ENCODE measurements around the gene COL26A1. TPM values are rescaled to one million over a fixed set of nuclear protein-coding genes. Genes with fewer than 3 reads are reported as not detected.

Gene COL26A1
- polyA plus RNA-seq, 2 donors: not detected

- H3K4me3 ChIP-seq (ENCODE audit: low read depth in 1 of 2, low read length in 2 of 2): no peak overlapping the region
- H3K9me3 ChIP-seq (ENCODE audit: control insufficient read depth in 2 of 2, insufficient read depth in 1 of 2, low read depth in 1 of 2, low read length in 1 of 2): peaks cover 0 to 3% of the 10 kb centered on the region in 2 donors
- H3K27me3 ChIP-seq (ENCODE audit: control insufficient read depth in 1 of 2, insufficient read depth in 2 of 2, low read length in 2 of 2): no peaks in the 10 kb centered on the region
- H3K36me3 ChIP-seq (ENCODE audit: control insufficient read depth in 2 of 2, insufficient read depth in 2 of 2, low read length in 1 of 2): no peaks in the 10 kb centered on the region
- 56 to 58% methylated on average over 2 of the region's 2 CpGs for WGBS, 2 donors
- H3K4me1 ChIP-seq (ENCODE audit: control insufficient read depth in 2 of 2, insufficient read depth in 2 of 2, low read length in 1 of 2): peaks cover 0 to 3% of the 10 kb centered on the region in 2 donors
- H3K27ac ChIP-seq (ENCODE audit: low read depth in 2 of 2, low read length in 1 of 2): no peak overlapping the region
These were observed 20.3 kb downstream of the COL26A1 start for GRCh38 chr7:101382937-101383336.

- H3K36me3 ChIP-seq (ENCODE audit: control insufficient read depth in 2 of 2, insufficient read depth in 2 of 2, low read length in 1 of 2): no peaks in the 10 kb centered on the region
- peaks cover 0 to 3% of the 10 kb centered on the region in 2 donors for H3K4me1 ChIP-seq (ENCODE audit: control insufficient read depth in 2 of 2, insufficient read depth in 2 of 2, low read length in 1 of 2)
- 77 to 85% methylated on average over 8 of the region's 8 CpGs for WGBS, 2 donors
- H3K27ac ChIP-seq (ENCODE audit: low read depth in 2 of 2, low read length in 1 of 2): no peak overlapping the region
- peaks cover 0 to 3% of the 10 kb centered on the region in 2 donors for H3K9me3 ChIP-seq (ENCODE audit: control insufficient read depth in 2 of 2, insufficient read depth in 1 of 2, low read depth in 1 of 2, low read length in 1 of 2)
- H3K4me3 ChIP-seq (ENCODE audit: low read depth in 1 of 2, low read length in 2 of 2): no peak overlapping the region
- no peaks in the 10 kb centered on the region for H3K27me3 ChIP-seq (ENCODE audit: control insufficient read depth in 1 of 2, insufficient read depth in 2 of 2, low read length in 2 of 2)
These were observed 23.5 kb downstream of the COL26A1 start for GRCh38 chr7:101386177-101386557.

- Histone ChIP-seq H3K4me3 (ENCODE audit: low read depth in 1 of 2, low read length in 2 of 2) (no peak overlapping the region), H3K27ac (ENCODE audit: low read depth in 2 of 2, low read length in 1 of 2) (no peak overlapping the region), H3K27me3 (ENCODE audit: control insufficient read depth in 1 of 2, insufficient read depth in 2 of 2, low read length in 2 of 2) (no peaks in the 10 kb centered on the region), H3K36me3 (ENCODE audit: control insufficient read depth in 2 of 2, insufficient read depth in 2 of 2, low read length in 1 of 2) (no peaks in the 10 kb centered on the region), H3K4me1 (ENCODE audit: control insufficient read depth in 2 of 2, insufficient read depth in 2 of 2, low read length in 1 of 2) (peaks cover 0 to 3% of the 10 kb centered on the region in 2 donors), H3K9me3 (ENCODE audit: control insufficient read depth in 2 of 2, insufficient read depth in 1 of 2, low read depth in 1 of 2, low read length in 1 of 2) (peaks cover 0 to 3% of the 10 kb centered on the region in 2 donors)
- WGBS, 2 donors: 23 to 33% methylated on average over 21 of the region's 21 CpGs
These were observed 24.0 kb downstream of the COL26A1 start for GRCh38 chr7:101386558-101387231.

GRCh38 chr7:101390901-101391301 is 28.2 kb downstream of the COL26A1 start:
- 49 to 57% methylated on average over 7 of the region's 7 CpGs for WGBS, 2 donors
- H3K27me3 ChIP-seq (ENCODE audit: control insufficient read depth in 1 of 2, insufficient read depth in 2 of 2, low read length in 2 of 2): no peaks in the 10 kb centered on the region
- no peak overlapping the region for H3K27ac ChIP-seq (ENCODE audit: low read depth in 2 of 2, low read length in 1 of 2)
- H3K36me3 ChIP-seq (ENCODE audit: control insufficient read depth in 2 of 2, insufficient read depth in 2 of 2, low read length in 1 of 2): no peaks in the 10 kb centered on the region
- H3K9me3 ChIP-seq (ENCODE audit: control insufficient read depth in 2 of 2, insufficient read depth in 1 of 2, low read depth in 1 of 2, low read length in 1 of 2): peaks cover 0 to 3% of the 10 kb centered on the region in 2 donors
- no peak overlapping the region for H3K4me3 ChIP-seq (ENCODE audit: low read depth in 1 of 2, low read length in 2 of 2)
- H3K4me1 ChIP-seq (ENCODE audit: control insufficient read depth in 2 of 2, insufficient read depth in 2 of 2, low read length in 1 of 2): peaks cover 0 to 3% of the 10 kb centered on the region in 2 donors

GRCh38 chr7:101391991-101392390 is 29.3 kb downstream of the COL26A1 start:
- peaks cover 0 to 2% of the 10 kb centered on the region in 2 donors for H3K4me1 ChIP-seq (ENCODE audit: control insufficient read depth in 2 of 2, insufficient read depth in 2 of 2, low read length in 1 of 2)
- H3K27ac ChIP-seq (ENCODE audit: low read depth in 2 of 2, low read length in 1 of 2): no peak overlapping the region
- H3K4me3 ChIP-seq (ENCODE audit: low read depth in 1 of 2, low read length in 2 of 2): no peak overlapping the region
- 84 to 89% methylated on average over 6 of the region's 6 CpGs for WGBS, 2 donors
- no peaks in the 10 kb centered on the region for H3K36me3 ChIP-seq (ENCODE audit: control insufficient read depth in 2 of 2, insufficient read depth in 2 of 2, low read length in 1 of 2)
- peaks cover 0 to 1% of the 10 kb centered on the region in 2 donors for H3K9me3 ChIP-seq (ENCODE audit: control insufficient read depth in 2 of 2, insufficient read depth in 1 of 2, low read depth in 1 of 2, low read length in 1 of 2)
- H3K27me3 ChIP-seq (ENCODE audit: control insufficient read depth in 1 of 2, insufficient read depth in 2 of 2, low read length in 2 of 2): no peaks in the 10 kb centered on the region

GRCh38 chr7:101393865-101394264 is 31.2 kb downstream of the COL26A1 start:
- WGBS, 2 donors: 89 to 90% methylated on average over 3 of the region's 3 CpGs
- Histone ChIP-seq H3K9me3 (ENCODE audit: control insufficient read depth in 2 of 2, insufficient read depth in 1 of 2, low read depth in 1 of 2, low read length in 1 of 2) (no peaks in the 10 kb centered on the region), H3K27me3 (ENCODE audit: control insufficient read depth in 1 of 2, insufficient read depth in 2 of 2, low read length in 2 of 2) (no peaks in the 10 kb centered on the region)

GRCh38 chr7:101395376-101395775 is 32.7 kb downstream of the COL26A1 start:
- WGBS, 2 donors: 69 to 71% methylated on average over 7 of the region's 7 CpGs
- H3K4me1 ChIP-seq (ENCODE audit: control insufficient read depth in 2 of 2, insufficient read depth in 2 of 2, low read length in 1 of 2): no peaks in the 10 kb centered on the region
- H3K4me3 ChIP-seq (ENCODE audit: low read depth in 1 of 2, low read length in 2 of 2): no peak overlapping the region
- no peaks in the 10 kb centered on the region for H3K9me3 ChIP-seq (ENCODE audit: control insufficient read depth in 2 of 2, insufficient read depth in 1 of 2, low read depth in 1 of 2, low read length in 1 of 2)
- H3K36me3 ChIP-seq (ENCODE audit: control insufficient read depth in 2 of 2, insufficient read depth in 2 of 2, low read length in 1 of 2): no peaks in the 10 kb centered on the region
- no peak overlapping the region for H3K27ac ChIP-seq (ENCODE audit: low read depth in 2 of 2, low read length in 1 of 2)
- no peaks in the 10 kb centered on the region for H3K27me3 ChIP-seq (ENCODE audit: control insufficient read depth in 1 of 2, insufficient read depth in 2 of 2, low read length in 2 of 2)

More at GRCh38 chr7:101393865-101394264, 31.2 kb downstream of the COL26A1 start:
- Histone ChIP-seq H3K4me1 (ENCODE audit: control insufficient read depth in 2 of 2, insufficient read depth in 2 of 2, low read length in 1 of 2) (no peaks in the 10 kb centered on the region), H3K36me3 (ENCODE audit: control insufficient read depth in 2 of 2, insufficient read depth in 2 of 2, low read length in 1 of 2) (no peaks in the 10 kb centered on the region), H3K4me3 (ENCODE audit: low read depth in 1 of 2, low read length in 2 of 2) (no peak overlapping the region), H3K27ac (ENCODE audit: low read depth in 2 of 2, low read length in 1 of 2) (no peak overlapping the region)

GRCh38 chr7:101397243-101397642 is 34.6 kb downstream of the COL26A1 start:
- H3K9me3 ChIP-seq (ENCODE audit: control insufficient read depth in 2 of 2, insufficient read depth in 1 of 2, low read depth in 1 of 2, low read length in 1 of 2): no peaks in the 10 kb centered on the region
- no peak overlapping the region for H3K4me3 ChIP-seq (ENCODE audit: low read depth in 1 of 2, low read length in 2 of 2)
- no peaks in the 10 kb centered on the region for H3K27me3 ChIP-seq (ENCODE audit: control insufficient read depth in 1 of 2, insufficient read depth in 2 of 2, low read length in 2 of 2)
- H3K27ac ChIP-seq (ENCODE audit: low read depth in 2 of 2, low read length in 1 of 2): no peak overlapping the region
- no peaks in the 10 kb centered on the region for H3K4me1 ChIP-seq (ENCODE audit: control insufficient read depth in 2 of 2, insufficient read depth in 2 of 2, low read length in 1 of 2)
- H3K36me3 ChIP-seq (ENCODE audit: control insufficient read depth in 2 of 2, insufficient read depth in 2 of 2, low read length in 1 of 2): no peaks in the 10 kb centered on the region

GRCh38 chr7:101397770-101398324 is 35.2 kb downstream of the COL26A1 start:
- Histone ChIP-seq H3K9me3 (ENCODE audit: control insufficient read depth in 2 of 2, insufficient read depth in 1 of 2, low read depth in 1 of 2, low read length in 1 of 2) (no peaks in the 10 kb centered on the region), H3K4me1 (ENCODE audit: control insufficient read depth in 2 of 2, insufficient read depth in 2 of 2, low read length in 1 of 2) (no peaks in the 10 kb centered on the region), H3K4me3 (ENCODE audit: low read depth in 1 of 2, low read length in 2 of 2) (no peak overlapping the region), H3K27ac (ENCODE audit: low read depth in 2 of 2, low read length in 1 of 2) (no peak overlapping the region), H3K27me3 (ENCODE audit: control insufficient read depth in 1 of 2, insufficient read depth in 2 of 2, low read length in 2 of 2) (no peaks in the 10 kb centered on the region), H3K36me3 (ENCODE audit: control insufficient read depth in 2 of 2, insufficient read depth in 2 of 2, low read length in 1 of 2) (no peaks in the 10 kb centered on the region)
- 70 to 81% methylated on average over 1 of the region's 1 CpG for WGBS, 2 donors

Data from esophagus (tissue), 2 donors.